GM12864 (cell line): ENCODE measurements around the gene BRK1.
"Not testable (repeated sequence)": the region's sequence is repeated elsewhere in the genome, so short reads cannot be mapped to it uniquely, and the experiment has no call there.

Source experiments
- DNase-seq: peaks from one replicate; pipeline ENCODE4 v3.0.0-alpha.2; 2011; ENCODE audit warnings: low read depth
- H3K4me3 ChIP-seq: 2 replicates; pipeline ENCODE4 v1.5.1; 2011; ENCODE audit warnings: mild to moderate bottlenecking, low read depth, low read length, control low read depth
- TF ChIP-seq, protein P1 (sequence below): IDR thresholded peaks from 2 replicates; pipeline ENCODE4 v1.5.1; 2011; ENCODE audit warnings: low read depth, mild to moderate bottlenecking, moderate library complexity, low read length, control low read depth, inconsistent platforms; ENCODE audit errors: missing control alignments

BRK1 gene

DNA sequence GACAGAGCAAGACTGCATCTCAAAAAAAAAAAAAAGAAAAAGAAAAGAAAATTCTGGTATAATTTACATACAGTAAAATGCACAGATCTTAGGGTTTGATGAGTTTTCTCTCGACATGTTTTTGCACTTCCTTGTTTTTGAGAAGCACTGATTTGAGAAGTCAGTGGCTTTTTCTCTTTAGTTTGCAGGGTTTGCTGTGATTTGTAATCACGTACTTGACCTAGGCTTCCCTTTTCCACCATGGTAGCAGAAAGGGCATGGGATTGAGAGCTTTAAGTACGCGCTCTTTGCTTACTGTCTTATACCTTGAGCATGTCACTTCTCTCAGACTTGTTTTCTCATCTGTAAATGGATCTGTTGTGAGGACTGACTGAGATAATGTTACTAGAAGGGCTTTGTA is 30.2 kb downstream of the BRK1 start:
- H3K4me3 ChIP-seq: no peak overlapping the region
- DNase-seq: no peak
- TF ChIP-seq, protein P1, sequence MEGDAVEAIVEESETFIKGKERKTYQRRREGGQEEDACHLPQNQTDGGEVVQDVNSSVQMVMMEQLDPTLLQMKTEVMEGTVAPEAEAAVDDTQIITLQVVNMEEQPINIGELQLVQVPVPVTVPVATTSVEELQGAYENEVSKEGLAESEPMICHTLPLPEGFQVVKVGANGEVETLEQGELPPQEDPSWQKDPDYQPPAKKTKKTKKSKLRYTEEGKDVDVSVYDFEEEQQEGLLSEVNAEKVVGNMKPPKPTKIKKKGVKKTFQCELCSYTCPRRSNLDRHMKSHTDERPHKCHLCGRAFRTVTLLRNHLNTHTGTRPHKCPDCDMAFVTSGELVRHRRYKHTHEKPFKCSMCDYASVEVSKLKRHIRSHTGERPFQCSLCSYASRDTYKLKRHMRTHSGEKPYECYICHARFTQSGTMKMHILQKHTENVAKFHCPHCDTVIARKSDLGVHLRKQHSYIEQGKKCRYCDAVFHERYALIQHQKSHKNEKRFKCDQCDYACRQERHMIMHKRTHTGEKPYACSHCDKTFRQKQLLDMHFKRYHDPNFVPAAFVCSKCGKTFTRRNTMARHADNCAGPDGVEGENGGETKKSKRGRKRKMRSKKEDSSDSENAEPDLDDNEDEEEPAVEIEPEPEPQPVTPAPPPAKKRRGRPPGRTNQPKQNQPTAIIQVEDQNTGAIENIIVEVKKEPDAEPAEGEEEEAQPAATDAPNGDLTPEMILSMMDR: no peak

DNA sequence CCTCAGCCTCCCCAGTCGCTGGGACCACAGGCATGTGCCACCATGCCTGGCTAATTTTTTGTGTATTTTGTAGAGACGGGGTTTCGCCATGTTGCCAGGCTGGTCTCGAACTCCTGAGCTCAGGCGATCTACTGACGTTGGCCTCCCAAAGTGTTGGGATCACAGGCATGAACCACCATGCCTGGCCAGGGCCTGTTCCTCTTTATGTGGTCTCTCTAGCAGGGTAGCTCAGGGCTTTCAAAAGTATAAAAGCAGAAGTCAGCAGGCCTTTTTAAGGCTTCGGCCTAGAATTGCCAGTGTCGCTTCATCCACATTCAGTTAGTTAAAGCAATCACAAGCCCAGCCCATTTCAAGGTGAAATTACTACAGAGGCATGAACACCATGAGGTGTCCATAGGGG is 33.8 kb downstream of the BRK1 start:
- H3K4me3 ChIP-seq: no peak overlapping the region
- TF ChIP-seq, protein P1: no peak
- DNase-seq: no peak

DNA sequence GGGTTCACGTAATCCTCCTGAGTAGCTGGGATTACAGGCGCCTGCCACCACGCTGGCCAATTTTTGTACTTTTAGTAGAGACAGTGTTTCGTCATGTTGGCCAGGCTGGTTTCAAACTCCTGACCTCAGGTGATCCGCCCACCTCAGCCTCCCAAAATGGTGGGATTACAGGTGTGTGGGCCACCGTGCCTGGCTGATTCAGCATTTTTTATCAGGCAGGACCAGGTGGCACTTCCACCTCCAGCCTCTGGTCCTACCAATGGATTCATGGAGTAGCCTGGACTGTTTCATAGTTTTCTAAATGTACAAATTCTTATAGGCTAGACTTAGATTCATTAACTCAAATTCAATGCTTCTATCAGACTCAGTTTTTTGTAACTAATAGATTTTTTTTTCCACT is 35.5 kb downstream of the BRK1 start:
- TF ChIP-seq, protein P1: no peak

DNA sequence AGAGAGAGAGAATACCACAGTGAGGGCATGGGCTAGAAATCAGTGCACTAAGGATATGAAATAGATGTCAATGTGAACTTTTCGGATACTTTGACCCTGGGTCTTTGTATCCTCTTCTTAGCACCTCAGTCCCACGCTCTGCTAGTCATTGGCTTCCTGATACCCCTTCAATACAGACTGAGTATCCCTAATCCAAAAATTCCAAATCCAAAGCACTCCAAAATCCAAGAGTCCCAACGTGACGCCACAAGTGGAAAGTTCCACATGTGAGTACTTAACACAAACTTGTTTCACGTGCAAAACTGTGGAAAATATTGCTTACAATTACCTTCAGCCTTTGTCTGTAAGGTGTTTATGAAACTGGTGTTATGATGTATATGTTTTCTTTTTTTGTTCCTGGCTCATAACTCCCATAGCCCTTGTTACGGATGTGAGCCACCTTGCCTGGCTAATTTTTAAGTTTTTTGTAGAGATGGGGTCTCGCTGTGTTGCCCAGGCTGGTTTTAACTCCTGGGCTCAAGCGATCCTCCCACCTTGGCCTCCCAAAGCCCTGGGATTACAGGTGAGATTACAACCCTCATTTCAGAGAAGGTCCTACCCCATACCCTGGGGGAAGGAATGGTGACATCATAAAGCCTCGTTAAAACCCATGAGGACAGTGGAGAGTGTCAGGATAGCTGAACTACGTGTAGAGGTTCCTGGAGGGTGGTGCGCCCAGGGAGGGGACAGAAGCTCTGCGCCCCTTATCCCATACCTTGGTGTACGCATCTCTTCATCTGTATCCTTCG is 39.1 kb downstream of the BRK1 start:
- no peak for DNase-seq
- no peak overlapping the region for H3K4me3 ChIP-seq
- TF ChIP-seq, protein P1: no peak

More for the DNA sequence above, 35.5 kb downstream of the BRK1 start:
- DNase-seq: no peak
- H3K4me3 ChIP-seq: no peak overlapping the region

DNA sequence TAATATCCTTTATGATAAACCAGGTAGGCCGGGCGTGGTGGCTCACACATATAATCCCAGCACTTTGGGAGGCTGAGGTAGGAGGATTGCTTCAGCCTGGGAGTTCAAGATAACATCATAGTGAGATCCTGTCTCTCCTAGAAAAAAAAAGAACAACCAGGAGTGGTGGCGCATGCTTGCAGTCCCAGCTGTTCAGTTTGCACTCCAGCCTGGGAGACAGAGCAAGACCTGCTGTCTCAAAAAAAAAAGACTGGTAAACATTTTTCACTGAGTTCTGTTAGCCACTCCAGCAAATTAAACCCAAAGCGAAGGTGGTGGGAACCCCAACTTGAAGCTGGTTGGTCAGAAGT is 39.6 kb downstream of the BRK1 start:
- TF ChIP-seq, protein P1: no peak
- no peak overlapping the region for H3K4me3 ChIP-seq

DNA sequence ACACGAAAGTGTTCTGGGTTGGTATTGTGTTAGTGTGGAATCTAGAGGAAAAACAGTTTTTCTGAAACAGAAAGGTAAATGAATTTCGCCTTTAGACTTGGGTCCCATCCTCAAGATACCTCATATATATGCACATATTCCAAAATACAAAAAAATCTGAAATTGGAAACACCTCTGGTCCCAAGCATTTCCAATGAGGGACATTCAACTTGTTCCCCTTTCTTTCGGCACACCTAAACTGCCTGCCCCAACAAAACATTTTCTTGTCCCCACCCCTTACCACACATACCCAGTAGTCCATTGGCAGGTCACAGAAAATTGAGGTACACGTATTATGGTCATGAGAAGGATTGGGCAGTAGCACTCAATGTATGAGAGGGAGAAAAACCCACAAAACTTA is 40.2 kb downstream of the BRK1 start:
- DNase-seq: no peak
- no peak overlapping the region for H3K4me3 ChIP-seq
- TF ChIP-seq, protein P1: no peak

More for the DNA sequence above, 39.6 kb downstream of the BRK1 start:
- DNase-seq: no peak

DNA sequence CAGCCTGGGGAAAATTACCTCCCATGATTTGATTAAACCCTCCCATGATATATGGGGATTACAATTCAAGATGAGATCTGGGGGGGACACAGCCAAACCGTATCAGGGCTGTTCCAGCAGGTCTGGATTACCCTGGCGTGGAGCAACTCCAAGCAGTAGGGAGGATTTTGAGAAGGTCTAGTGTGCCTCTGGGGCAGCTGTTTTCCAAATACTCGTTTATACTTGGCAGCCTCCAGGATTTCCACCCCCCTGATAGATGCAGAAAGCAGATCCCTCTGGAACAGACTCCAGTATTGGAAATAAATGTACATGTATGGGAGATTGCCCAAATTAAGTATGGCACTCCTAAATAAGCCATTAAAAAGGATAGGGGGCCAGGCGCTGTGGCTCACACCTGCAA is 41.6 kb downstream of the BRK1 start:
- TF ChIP-seq, protein P1: no peak
- H3K4me3 ChIP-seq: no peak overlapping the region

DNA sequence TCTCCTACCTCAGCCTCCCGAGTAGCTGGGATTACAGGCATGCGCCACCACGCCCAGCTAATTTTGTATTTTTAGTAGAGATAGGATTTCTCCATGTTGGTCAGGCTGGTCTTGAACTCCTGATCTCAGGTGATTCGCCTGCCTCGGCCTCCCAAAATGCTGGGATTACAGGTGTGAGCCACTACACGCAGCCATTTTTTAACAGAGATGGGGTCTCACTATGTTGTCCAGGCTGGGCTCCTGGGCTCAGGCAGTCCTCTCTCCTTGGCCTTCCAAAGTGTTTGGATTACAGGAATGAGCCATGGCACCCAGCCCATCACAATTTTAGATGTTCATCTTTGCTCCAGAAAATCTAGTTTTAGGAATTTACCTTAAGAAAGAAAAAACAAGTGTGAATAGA is 43.1 kb downstream of the BRK1 start:
- H3K4me3 ChIP-seq, DNase-seq: not testable (repeated sequence)

More for the DNA sequence above, 41.6 kb downstream of the BRK1 start:
- no peak for DNase-seq
